H1 (cell line): ENCODE measurements around the gene LGALS1. TPM values are rescaled to one million over a fixed set of nuclear protein-coding genes. Genes with fewer than 3 reads are reported as not detected.

ENCODE experiments used
- ASH2L ChIP-seq: fragments of 200-600, 300-600 bp; sonication (generic); IDR thresholded peaks from one replicate; pipeline ENCODE4 v1.7.1; 2017; ENCODE audit warnings: low read length
- BACH1 ChIP-seq: IDR thresholded peaks from 2 replicates; pipeline ENCODE4 v1.6.1; 2012; ENCODE audit warnings: low read length, improper control_type of control experiment
- CTCF ChIP-seq, 3 experiments: IDR thresholded peaks; 1 replicate in 2 of 3; 2 replicates in 1 of 3; pipeline versions ENCODE4 v1.5.1 to v1.6.1; 2011; ENCODE audit warnings: low read length in 3 of 3, mild to moderate bottlenecking in 3 of 3, inconsistent platforms in 2 of 3, low read depth in 1 of 3, moderate library complexity in 1 of 3; ENCODE audit not compliant: insufficient read depth in 1 of 3; ENCODE audit errors: control extremely low read depth in 1 of 3
- MAFK ChIP-seq: IDR thresholded peaks from 2 replicates; pipeline ENCODE4 v1.6.1; 2012; ENCODE audit warnings: low read depth, mild to moderate bottlenecking, improper control_type of control experiment, low read length
- SRF ChIP-seq: IDR thresholded peaks from 2 replicates; pipeline ENCODE4 v1.6.1; 2011; ENCODE audit warnings: mild to moderate bottlenecking, low read depth, low read length, moderate library complexity
- TAF7 ChIP-seq: optimal IDR thresholded peaks from 2 replicates; pipeline ENCODE3; 2011; ENCODE audit warnings: low read depth, mild to moderate bottlenecking, inconsistent platforms, low read length, moderate library complexity, borderline replicate concordance
- polyA plus RNA-seq, 7 experiments: library from polyadenylated mRNA; depleted of rRNA in 3 of 7; stranded (reverse) in 5 of 7; unstranded in 2 of 7; fragments of >200 nt in 5 of 7; fragments of 200-250 nt in 2 of 7; gene quantifications; 1 replicate in 5 of 7; 2 replicates in 1 of 7; 4 replicates in 1 of 7; pipeline versions ENCODE4 v1.2.1 to v1.2.3, GENCODE V29; 2011 to 2013; ENCODE audit warnings: missing spikeins in 2 of 7, mixed read lengths in 2 of 7
- total RNA-seq: library from RNA; stranded (reverse); fragmentation: NEBNext Ultra II Directional; extraction: Animal tissue kit (Norgen Biotek cat#: 25700); gene quantifications from 2 replicates; pipeline ENCODE4 v1.2.1, GENCODE V29; 2021

Gene LGALS1
- total and polyA plus RNA-seq, 2 of the 8 experiments (the other 6 are each of a cell fraction or from before 2014, with no cell fraction given) = 12.0 to 92.4 TPM

DNA sequence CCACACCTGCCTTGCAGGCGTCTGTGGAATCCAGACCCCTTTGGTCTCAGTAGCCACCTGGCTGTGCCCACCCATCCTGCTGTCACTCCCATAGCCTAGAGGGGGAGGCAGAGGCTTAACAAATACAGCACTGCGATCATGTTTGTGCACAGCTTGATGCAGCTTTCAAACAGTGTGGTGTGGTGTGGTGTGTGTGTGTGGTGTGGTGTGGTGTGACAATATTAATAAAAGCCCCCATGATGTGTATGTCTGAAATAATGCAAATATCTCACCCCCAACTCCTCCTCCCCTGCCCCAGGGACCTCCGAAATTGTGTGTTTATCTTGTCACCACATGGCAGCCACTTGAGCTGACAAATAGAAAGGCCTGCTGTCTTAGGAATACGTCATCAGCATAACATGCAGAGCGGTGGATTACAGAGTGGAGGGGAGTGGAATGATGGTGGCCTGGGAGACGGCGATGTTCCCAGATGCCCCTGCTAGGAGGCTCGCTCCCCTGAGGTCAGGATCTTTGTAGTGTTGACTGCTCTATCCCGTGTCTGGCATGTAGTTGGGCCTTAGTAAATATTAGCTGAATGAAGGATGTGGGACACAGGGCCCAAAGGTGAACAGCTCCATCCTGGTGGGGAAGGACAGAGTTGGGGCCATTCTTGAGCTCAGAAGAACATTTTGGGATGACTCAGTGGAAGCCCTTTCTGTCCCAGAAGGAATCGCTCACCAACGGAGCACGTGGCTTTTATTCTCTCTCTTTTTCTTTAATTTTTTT is 14.1 kb upstream of the LGALS1 start (continued):
- TF ChIP-seq CTCF (IDR thresholded peaks at IDR 0.05; ENCODE audit: control extremely low read depth in 1 of 3, insufficient read depth in 1 of 3, low read depth in 1 of 3, low read length in 3 of 3) (peak; percentile 46 to 51 (median 47)), SRF (no peak), ASH2L (no peak), TAF7 (no peak), MAFK (no peak), BACH1 (no peak)
